DND-41 (cell line): ENCODE measurements around the gene STEAP3.

Experiments
- CTCF ChIP-seq: IDR thresholded peaks from 2 replicates; pipeline ENCODE4 v1.5.1; 2012; ENCODE audit warnings: borderline replicate concordance, low read length, moderate library complexity, mild to moderate bottlenecking; ENCODE audit not compliant: poor library complexity, severe bottlenecking; ENCODE audit errors: extremely low read depth
- EZH2 ChIP-seq: IDR thresholded peaks from 3 replicates; pipeline ENCODE4 v1.6.1; 2012; ENCODE audit warnings: borderline replicate concordance, low read depth, mild to moderate bottlenecking, moderate library complexity, low read length, inconsistent platforms; ENCODE audit not compliant: severe bottlenecking

GRCh38 chr2:119245076-119245840 lies 21.6 kb downstream of the STEAP3 start:
- TF ChIP-seq CTCF: no peak
- TF ChIP-seq EZH2: no peak
